A549 (cell line): ENCODE data around the gene C3orf85. TPM values are rescaled to one million over a fixed set of nuclear protein-coding genes. Genes with fewer than 3 reads are reported as not detected.
"Not testable (repeated sequence)": the region's sequence is repeated elsewhere in the genome, so short reads cannot be mapped to it uniquely, and the experiment has no call there.

Source experiments
- ATAC-seq, 2 experiments: fragments of 200-7000 bp in 1 of 2; fragments of >200 bp in 1 of 2; cut with Nextera tagmentation in 1 of 2; cut with Tn5 transposase in 1 of 2; 3 replicates each; pipeline versions ENCODE4 v1.8.0 to v1.9.1; 2018 to 2020; ENCODE audit warnings: mild to moderate bottlenecking in 1 of 2, moderate library complexity in 1 of 2
- CTCF ChIA-PET: fragments of 300-600 bp; sonication (Branson Sonifier 250); formaldehyde crosslinking; extraction: SDS; loops from one replicate; lab custom pipeline; 2021; ENCODE audit warnings: antibody characterized with exemption, inconsistent platforms; lab: Yijun Ruan, JAX
- POLR2A ChIA-PET: fragments of 350-600 bp; formaldehyde crosslinking; extraction: SDS; loops from one replicate; lab custom pipeline; 2021; ENCODE audit warnings: antibody characterized with exemption, inconsistent platforms; lab: Yijun Ruan, JAX
- DNase-seq, 2 experiments: peaks; one replicate each; pipeline versions ENCODE4 v3.0.0 to v3.0.0-alpha.2; 2011 to 2016; ENCODE audit warnings: low read depth in 1 of 2, low spot score in 1 of 2
- FAIRE-seq: peaks from 2 replicates; lab custom pipeline; 2011; peaks lifted over from hg19 to GRCh38; lab: Jason Lieb, UNC
- H3K27ac ChIP-seq, 2 experiments: fragments of >200 bp; sonication (Bioruptor Twin); formaldehyde crosslinking; 3 replicates each; pipeline ENCODE4 v1.5.1; 2016 to 2017
- H3K4me1 ChIP-seq: fragments of >200 bp; sonication (Bioruptor Twin); formaldehyde crosslinking; 3 replicates; pipeline ENCODE4 v1.6.1; 2016
- H3K4me2 ChIP-seq: fragments of >200 bp; sonication (Bioruptor Twin); formaldehyde crosslinking; 3 replicates; pipeline ENCODE4 v1.6.1; 2016
- H3K4me3 ChIP-seq: fragments of >200 bp; sonication (Bioruptor Twin); formaldehyde crosslinking; 3 replicates; pipeline ENCODE4 v1.5.1; 2016
- H3K9me3 ChIP-seq: fragments of >200 bp; sonication (Bioruptor Twin); formaldehyde crosslinking; 3 replicates; pipeline ENCODE4 v1.6.1; 2016
- ATOH8 ChIP-seq: fragments of 250-450 bp; sonication (Bioruptor Pico); IDR thresholded peaks from 2 replicates; pipeline ENCODE4 v1.5.0; 2020; ENCODE audit warnings: low read depth, mild to moderate bottlenecking, moderate library complexity
- CEBPB ChIP-seq, 2 experiments: fragments of >200 bp in 1 of 2; sonication (Bioruptor Twin) in 1 of 2; formaldehyde crosslinking in 1 of 2; IDR thresholded peaks; 2 replicates each; pipeline ENCODE4 v1.6.1; 2012 to 2016
- EHF ChIP-seq: fragments of 250-450 bp; sonication (Bioruptor Pico); IDR thresholded peaks from 2 replicates; pipeline ENCODE4 v1.5.0; 2020; ENCODE audit warnings: mild to moderate bottlenecking
- EP300 ChIP-seq, 2 experiments: fragments of >200 bp; sonication (Bioruptor Twin); formaldehyde crosslinking; IDR thresholded peaks; 2 replicates in 1 of 2; 3 replicates in 1 of 2; pipeline ENCODE4 v1.6.1; 2016 to 2017
- FOSB ChIP-seq: fragments of 250-450 bp; sonication (Bioruptor Pico); IDR thresholded peaks from 2 replicates; pipeline ENCODE4 v1.5.0; 2020; ENCODE audit warnings: mild to moderate bottlenecking, moderate library complexity
- FOSL2 ChIP-seq, 2 experiments: fragments of 450-650 bp in 1 of 2; fragments of >200 bp in 1 of 2; sonication (Bioruptor Twin) in 1 of 2; formaldehyde crosslinking; IDR thresholded peaks; 2 replicates each; pipeline versions ENCODE4 v1.5.0 to v1.6.1; 2016 to 2020; ENCODE audit warnings: mild to moderate bottlenecking in 1 of 2, moderate library complexity in 1 of 2
- FOXS1 ChIP-seq: fragments of 250-450 bp; sonication (Bioruptor Pico); IDR thresholded peaks from 2 replicates; pipeline ENCODE4 v1.5.0; 2020; ENCODE audit warnings: mild to moderate bottlenecking, moderate library complexity
- HOXB13 ChIP-seq: fragments of 250-450 bp; sonication (Bioruptor Pico); IDR thresholded peaks from 2 replicates; pipeline ENCODE4 v1.5.0; 2020; ENCODE audit warnings: low read depth, mild to moderate bottlenecking, moderate library complexity
- MAX ChIP-seq: IDR thresholded peaks from 2 replicates; pipeline ENCODE4 v1.6.1; 2012
- MAZ ChIP-seq: fragments of 150-350 bp; IDR thresholded peaks from 2 replicates; pipeline ENCODE4 v1.6.1; 2014; ENCODE audit warnings: antibody characterized with exemption, low read depth, low read length, borderline replicate concordance
- MYC ChIP-seq: IDR thresholded peaks from 2 replicates; pipeline ENCODE4 v1.6.1; 2012; ENCODE audit warnings: mild to moderate bottlenecking, inconsistent platforms, low read length, improper control_type of control experiment, borderline replicate concordance
- NFE2L2 ChIP-seq: fragments of 150-350 bp; conservative IDR thresholded peaks from 2 replicates; pipeline ENCODE4 v1.6.1; 2014; ENCODE audit warnings: low read length
- NPAS2 ChIP-seq: fragments of 250-450 bp; sonication (Bioruptor Pico); IDR thresholded peaks from 2 replicates; pipeline ENCODE4 v1.8.0; 2022; ENCODE audit warnings: mild to moderate bottlenecking, moderate library complexity, borderline replicate concordance
- NR3C1 ChIP-seq: fragments of >200 bp; sonication (Bioruptor Twin); formaldehyde crosslinking; IDR thresholded peaks from 3 replicates; pipeline ENCODE4 v1.6.1; 2017
- PBX3 ChIP-seq: IDR thresholded peaks from 2 replicates; pipeline ENCODE4 v1.6.1; 2012
- PHF8 ChIP-seq: fragments of 200-600 bp; sonication (generic); IDR thresholded peaks from 2 replicates; pipeline ENCODE4 v1.6.1; 2016; ENCODE audit warnings: low read depth, mild to moderate bottlenecking, antibody characterized with exemption, moderate library complexity, borderline replicate concordance
- POLR2A ChIP-seq: IDR thresholded peaks from 2 replicates; pipeline ENCODE4 v1.6.1; 2012; ENCODE audit warnings: mild to moderate bottlenecking, low read length
- RCOR1 ChIP-seq: fragments of 150-350 bp; IDR thresholded peaks from 2 replicates; pipeline ENCODE4 v1.6.1; 2014; ENCODE audit warnings: antibody characterized with exemption, low read length, low read depth
- RFX5 ChIP-seq: fragments of 450-650 bp; IDR thresholded peaks from 2 replicates; pipeline ENCODE4 v1.7.1; 2014; ENCODE audit warnings: antibody characterized with exemption, mild to moderate bottlenecking, moderate library complexity
- SMC3 ChIP-seq: fragments of >200 bp; sonication (Bioruptor Twin); formaldehyde crosslinking; IDR thresholded peaks from 3 replicates; pipeline ENCODE4 v1.6.1; 2018; ENCODE audit warnings: inconsistent platforms
- TFCP2L1 ChIP-seq: fragments of 250-450 bp; sonication (Bioruptor Pico); IDR thresholded peaks from 2 replicates; pipeline ENCODE4 v1.5.0; 2021; ENCODE audit warnings: mild to moderate bottlenecking
- ZFP36 ChIP-seq: fragments of 450-650 bp; IDR thresholded peaks from 2 replicates; pipeline ENCODE4 v1.6.1; 2014; ENCODE audit warnings: borderline replicate concordance; ENCODE audit not compliant: partially characterized antibody
- WGBS: methylation state at CpG from one replicate; pipeline ENCODE4 v1.1.6; 2017; ENCODE audit errors: missing lambda C conversion rate; 5-methylcytosine and 5-hydroxymethylcytosine counted together
- polyA plus RNA-seq, 4 experiments: library from polyadenylated mRNA; depleted of rRNA in 3 of 4; stranded (reverse); fragments of >200 nt; fragmentation: RNase III in 1 of 4; extraction: RNeasy Plus Mini Kit Qiagen cat#74134 plus additional on column Dnase treatment in 1 of 4; gene quantifications; 2 replicates in 3 of 4; 3 replicates in 1 of 4; pipeline ENCODE4 v1.2.3, GENCODE V29; 2011 to 2017
- TF ChIP-seq, protein P1 (sequence below): fragments of >200 bp; sonication (Bioruptor Twin); formaldehyde crosslinking; IDR thresholded peaks from 3 replicates; pipeline ENCODE4 v1.6.1; 2016
- TF ChIP-seq, protein P2 (sequence below): fragments of 450-650 bp; IDR thresholded peaks from 2 replicates; pipeline ENCODE4 v1.6.1; 2014; ENCODE audit warnings: antibody characterized with exemption

The C3orf85 gene
- polyA plus RNA-seq, 2 of the 4 experiments (the other 2 are of a cell fraction), result not detected

DNA sequence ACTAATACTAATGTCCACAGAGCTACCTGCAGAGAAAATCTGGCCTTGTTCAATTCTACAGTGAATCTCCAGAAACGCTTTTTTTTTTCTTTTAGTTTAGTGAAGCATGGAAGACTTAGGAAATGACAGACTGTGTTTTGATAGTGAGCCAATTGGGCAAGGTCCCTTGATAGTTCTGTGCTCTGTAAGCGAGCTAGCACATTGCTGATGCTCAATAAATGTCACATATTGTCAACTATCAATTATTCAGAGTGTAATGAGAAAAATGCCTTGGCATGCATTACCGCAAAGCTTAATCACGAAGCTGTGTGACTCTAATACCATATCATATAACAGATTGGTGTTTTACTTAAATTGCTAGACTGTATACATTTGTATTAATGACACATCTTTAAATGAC lies 5.2 kb upstream of the C3orf85 start:
- no peaks in the 10 kb centered on the region for H3K9me3 ChIP-seq
- no peak overlapping the region for H3K4me2 ChIP-seq
- no peak for FAIRE-seq
- H3K27ac ChIP-seq, result no peak overlapping the region
- CTCF ChIA-PET, result interaction anchor here (0.6 to 0.7 kb wide), 2 partner anchors 9 to 1621 kb away, joined by 3 read pairs; no protein-coding TSS in a partner anchor
- TF ChIP-seq NR3C1 (no peak), FOXS1 (no peak), PBX3 (no peak), POLR2A (no peak), ZFP36 (no peak)
- TF ChIP-seq, protein P1, sequence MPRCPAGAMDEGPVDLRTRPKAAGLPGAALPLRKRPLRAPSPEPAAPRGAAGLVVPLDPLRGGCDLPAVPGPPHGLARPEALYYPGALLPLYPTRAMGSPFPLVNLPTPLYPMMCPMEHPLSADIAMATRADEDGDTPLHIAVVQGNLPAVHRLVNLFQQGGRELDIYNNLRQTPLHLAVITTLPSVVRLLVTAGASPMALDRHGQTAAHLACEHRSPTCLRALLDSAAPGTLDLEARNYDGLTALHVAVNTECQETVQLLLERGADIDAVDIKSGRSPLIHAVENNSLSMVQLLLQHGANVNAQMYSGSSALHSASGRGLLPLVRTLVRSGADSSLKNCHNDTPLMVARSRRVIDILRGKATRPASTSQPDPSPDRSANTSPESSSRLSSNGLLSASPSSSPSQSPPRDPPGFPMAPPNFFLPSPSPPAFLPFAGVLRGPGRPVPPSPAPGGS, result no peak
- TF ChIP-seq, protein P2, sequence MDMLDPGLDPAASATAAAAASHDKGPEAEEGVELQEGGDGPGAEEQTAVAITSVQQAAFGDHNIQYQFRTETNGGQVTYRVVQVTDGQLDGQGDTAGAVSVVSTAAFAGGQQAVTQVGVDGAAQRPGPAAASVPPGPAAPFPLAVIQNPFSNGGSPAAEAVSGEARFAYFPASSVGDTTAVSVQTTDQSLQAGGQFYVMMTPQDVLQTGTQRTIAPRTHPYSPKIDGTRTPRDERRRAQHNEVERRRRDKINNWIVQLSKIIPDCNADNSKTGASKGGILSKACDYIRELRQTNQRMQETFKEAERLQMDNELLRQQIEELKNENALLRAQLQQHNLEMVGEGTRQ, result no peak
- TF ChIP-seq, all 56 proteins: peak for 0
- WGBS, result 47% methylated on average over 4 of the region's 4 CpGs
- ATAC-seq, result no peak
- Histone ChIP-seq H3K4me3 (no peak overlapping the region), H3K4me1 (0 out of 3 replicates have a peak, but pooled peaks cover 3% of the 10 kb centered on the region)
- POLR2A ChIA-PET, result no interaction called here
- no peak for DNase-seq

DNA sequence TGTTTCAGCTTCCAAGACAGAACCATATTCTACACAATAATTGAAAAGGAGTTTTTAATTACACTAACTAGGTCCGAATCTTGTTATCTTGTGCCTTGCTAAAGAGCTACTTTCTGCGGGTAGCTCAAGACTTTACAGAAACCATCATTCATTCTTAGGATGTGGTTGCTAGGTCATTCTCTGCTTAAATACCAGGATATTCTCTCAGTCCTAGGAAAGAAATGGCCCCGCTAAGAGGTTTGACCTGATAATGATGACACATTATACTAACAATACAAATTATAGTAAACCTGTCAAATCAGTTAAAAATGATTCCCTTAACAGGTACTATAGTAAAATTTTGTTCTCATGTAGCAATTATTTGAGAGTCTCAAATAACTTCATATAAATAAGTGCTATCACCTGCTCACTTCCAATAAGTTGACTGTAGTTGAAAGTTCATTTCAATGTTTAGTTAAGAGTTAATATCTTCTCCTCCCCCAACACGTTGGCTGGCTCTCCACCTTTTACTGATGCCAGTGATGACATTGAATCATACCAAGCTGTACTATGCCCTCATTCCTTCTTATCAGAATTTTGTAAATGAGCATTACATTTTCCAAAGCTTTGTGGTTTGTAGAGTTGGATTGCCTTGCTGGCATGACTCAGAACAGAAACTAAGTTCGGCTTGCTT lies 3.6 kb upstream of the C3orf85 start:
- ChIA-PET POLR2A (no interaction called here), CTCF (no interaction called here)
- FAIRE-seq, result no peak
- H3K4me3 ChIP-seq, result no peak overlapping the region
- no peak overlapping the region for H3K27ac ChIP-seq
- peak overlapping the region; percentile 20 for H3K4me2 ChIP-seq
- 48% methylated on average over 5 of the region's 5 CpGs for WGBS
- DNase-seq, result peak in 1 of 2 experiments; percentile 27
- no peaks in the 10 kb centered on the region for H3K9me3 ChIP-seq
- ATAC-seq, result peak; percentile 48 to 54; a peak in 4 of 6 replicates
- H3K4me1 ChIP-seq, result 0 out of 3 replicates have a peak, but pooled peaks cover 3% of the 10 kb centered on the region
- TF ChIP-seq RFX5 (no peak), MAZ (no peak), FOSL2 (IDR thresholded peaks at IDR 0.05) (no peak), FOSL2 (CRISPR knock-in tag; IDR thresholded peaks at IDR 0.05) (no peak), EP300 (IDR thresholded peaks at IDR 0.05) (no peak), POLR2A (no peak), FOSB (CRISPR knock-in tag) (no peak), RCOR1 (no peak), NPAS2 (CRISPR knock-in tag) (no peak), SMC3 (no peak), NFE2L2 (no peak), MAX (no peak), MYC (no peak), PHF8 (no peak), ATOH8 (no peak), EHF (CRISPR knock-in tag) (no peak), TFCP2L1 (CRISPR knock-in tag) (no peak), PBX3 (no peak), CEBPB (IDR thresholded peaks at IDR 0.05) (no peak), HOXB13 (CRISPR knock-in tag) (no peak)
- TF ChIP-seq, protein P1, result no peak
- TF ChIP-seq, all 56 proteins: peak for 0

- POLR2A ChIA-PET, FAIRE-seq: not testable (repeated sequence)
Measured at GRCh38 chr3:109133474-109133816, 3.1 kb upstream of the C3orf85 start.

More at GRCh38 chr3:109133474-109133816, 3.1 kb upstream of the C3orf85 start:
- DNase-seq, H3K4me1 ChIP-seq, H3K9me3 ChIP-seq, H3K4me3 ChIP-seq, CTCF ChIA-PET, H3K27ac ChIP-seq, ATAC-seq: not testable (repeated sequence)
- WGBS, result 62% methylated on average over 5 of the region's 5 CpGs
- H3K4me2 ChIP-seq, result peak overlapping the region; percentile 20
